ENCODE results near the gene RINL.
A peak's percentile ranks its signal among the peaks of the same experiment; 100 is the strongest.

The RINL gene

DNA sequence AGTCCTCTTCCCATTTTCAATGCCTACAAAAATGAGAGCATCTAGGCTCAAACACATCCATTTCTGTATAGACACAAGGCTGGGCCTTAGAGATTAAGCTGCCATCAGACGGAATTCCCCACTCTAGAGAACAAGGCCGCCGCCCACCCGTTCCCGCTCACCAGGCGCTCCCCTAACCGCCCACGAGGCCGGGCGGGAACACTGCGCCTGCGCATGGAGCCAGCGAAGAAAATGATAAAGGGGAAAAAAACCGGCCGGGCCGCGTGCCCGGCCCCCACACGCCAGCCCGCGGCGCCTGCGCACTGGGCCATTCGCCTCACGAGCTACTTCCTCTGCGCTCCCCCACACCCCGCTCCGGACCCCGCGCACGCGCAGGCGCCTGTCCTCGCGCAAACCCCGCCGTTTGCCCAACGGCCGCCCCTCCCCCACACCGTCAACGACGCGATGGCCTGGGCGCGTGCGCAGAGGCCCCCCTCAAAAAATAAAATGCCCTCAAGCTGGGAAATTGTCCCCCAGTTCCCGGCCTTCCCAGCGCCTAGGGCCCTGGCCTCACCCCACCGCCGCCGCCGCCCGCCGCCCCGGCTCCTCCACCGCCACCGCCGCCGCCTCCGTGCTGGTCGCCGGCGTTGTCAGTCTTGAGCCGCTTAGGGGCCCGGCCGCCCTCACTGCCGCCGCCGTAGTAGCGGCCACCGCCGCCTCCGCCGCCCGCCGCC, 28.8 kb downstream of the RINL start:
- DNase-seq (ENCODE audit: low read depth), result peak; percentile 97

GRCh38 chr19:38848299-38849146, 29.6 kb downstream of the RINL start:
- no peak for DNase-seq (ENCODE audit: low read depth)

DNA sequence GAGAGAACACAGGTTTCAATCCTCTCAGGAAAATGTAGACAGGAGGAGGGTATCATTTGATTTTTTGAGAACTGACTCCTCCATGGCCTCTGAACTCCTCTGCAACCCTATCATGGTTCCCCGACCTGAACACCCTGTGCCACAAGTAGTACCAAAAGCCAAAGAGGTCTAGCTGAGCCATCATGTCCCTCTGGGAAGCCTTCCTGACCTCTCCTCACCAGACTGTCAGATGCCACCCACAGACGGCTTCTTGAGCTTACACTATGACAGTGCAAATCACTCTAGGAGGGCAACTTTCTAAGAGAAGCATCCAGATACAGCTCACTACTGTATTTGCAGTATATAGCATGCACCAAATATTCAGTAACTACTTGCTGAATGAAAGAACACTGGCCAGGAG, 32.0 kb downstream of the RINL start:
- no peak for DNase-seq (ENCODE audit: low read depth)

DNA sequence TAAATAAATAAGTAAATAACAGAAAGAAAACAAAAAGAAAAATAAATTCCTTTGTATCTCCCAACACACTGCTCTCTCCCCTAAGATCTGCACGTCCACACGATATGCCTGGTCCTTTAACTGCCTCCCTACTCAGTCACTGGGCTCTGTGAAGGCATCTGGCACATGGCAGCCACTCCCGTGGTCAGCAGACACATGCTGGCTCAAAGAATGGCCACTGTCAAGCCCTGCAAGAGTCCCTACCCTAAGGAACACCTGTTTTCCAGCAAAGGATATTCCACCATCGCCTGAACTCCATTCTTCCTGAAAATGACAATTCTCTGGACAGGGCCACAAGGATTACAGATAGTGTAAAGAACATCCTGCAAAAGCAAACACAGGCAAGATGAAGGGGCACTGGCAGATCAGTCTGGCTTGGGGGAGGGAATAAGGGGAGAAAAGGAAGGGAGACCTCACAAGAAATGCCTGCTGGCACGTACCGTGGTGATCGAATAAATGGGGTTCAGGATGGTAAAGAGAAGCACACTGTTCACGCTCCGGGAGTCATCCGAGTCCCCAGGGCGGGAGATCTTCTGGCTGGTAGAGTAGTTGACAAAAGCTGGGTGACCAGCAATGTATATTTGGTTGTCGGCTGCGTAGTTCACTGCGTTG, 32.6 kb downstream of the RINL start:
- DNase-seq (ENCODE audit: low read depth), result no peak

DNA sequence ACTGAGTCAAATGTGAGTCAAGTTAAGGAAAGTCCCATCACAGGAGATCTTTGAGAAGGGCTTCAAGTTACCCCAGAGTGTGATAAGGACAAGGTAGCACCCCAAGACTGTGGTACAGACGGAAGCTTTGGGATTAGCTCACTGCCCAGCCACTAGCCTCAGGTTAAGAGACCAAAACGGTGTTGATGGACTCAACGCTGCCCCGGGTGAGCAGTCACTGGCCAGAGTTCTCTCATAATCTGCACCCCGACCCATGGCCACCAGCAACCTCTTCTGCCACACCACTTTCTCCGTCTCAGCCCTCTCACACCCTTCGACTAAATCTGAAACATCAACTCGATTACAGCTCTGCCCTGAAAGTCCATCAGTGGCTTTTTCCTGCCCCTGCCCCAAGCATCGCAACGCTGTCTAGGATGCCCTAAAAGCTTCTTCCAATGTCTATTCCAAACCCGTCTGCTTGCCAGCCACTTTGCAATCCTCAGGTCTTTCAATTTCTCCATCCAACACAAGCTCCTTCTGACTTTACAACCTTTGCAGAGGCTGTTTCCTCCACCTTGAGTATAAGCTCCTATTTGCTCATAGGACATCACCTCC, 33.9 kb downstream of the RINL start:
- no peak for DNase-seq (ENCODE audit: low read depth)

GRCh38 chr19:38843175-38843758, 34.8 kb downstream of the RINL start:
- no peak for DNase-seq (ENCODE audit: low read depth)

DNA sequence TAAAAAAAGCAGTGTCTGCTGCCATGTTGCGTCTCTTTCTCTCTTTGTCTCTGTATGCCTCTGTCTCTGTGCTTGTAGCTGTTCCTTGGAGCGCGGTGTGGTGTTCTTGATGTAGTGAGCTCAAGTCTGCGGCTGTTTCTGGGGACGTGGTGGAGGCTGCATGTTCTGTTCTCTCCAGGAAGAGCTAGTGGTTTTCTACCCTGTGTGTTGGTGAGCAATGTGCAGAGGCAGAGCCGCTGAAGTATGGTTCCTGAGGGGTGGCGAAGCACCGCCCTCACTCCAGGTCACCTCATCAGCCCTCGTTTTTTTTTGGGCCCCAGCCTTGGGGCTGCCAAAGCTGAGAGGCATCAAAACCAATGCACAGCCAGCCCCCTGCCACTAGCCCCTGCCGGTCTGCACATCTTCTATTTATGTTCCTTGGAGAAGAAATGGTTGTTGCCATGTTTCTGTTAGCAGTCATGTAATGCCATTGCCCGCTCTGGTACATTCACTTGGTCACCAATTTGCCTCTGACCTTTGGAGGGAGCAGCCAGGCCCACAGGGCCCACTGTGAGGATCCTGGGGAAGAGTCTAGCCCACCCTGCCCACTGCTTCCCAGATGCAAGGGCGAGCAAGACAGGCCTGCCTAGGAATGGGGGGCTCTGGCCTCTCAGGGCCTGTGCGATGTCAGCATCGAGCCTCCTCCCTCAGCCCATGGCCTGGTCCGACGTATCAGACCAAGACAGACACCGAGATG, 35.5 kb downstream of the RINL start:
- DNase-seq (ENCODE audit: low read depth), result no peak

DNA sequence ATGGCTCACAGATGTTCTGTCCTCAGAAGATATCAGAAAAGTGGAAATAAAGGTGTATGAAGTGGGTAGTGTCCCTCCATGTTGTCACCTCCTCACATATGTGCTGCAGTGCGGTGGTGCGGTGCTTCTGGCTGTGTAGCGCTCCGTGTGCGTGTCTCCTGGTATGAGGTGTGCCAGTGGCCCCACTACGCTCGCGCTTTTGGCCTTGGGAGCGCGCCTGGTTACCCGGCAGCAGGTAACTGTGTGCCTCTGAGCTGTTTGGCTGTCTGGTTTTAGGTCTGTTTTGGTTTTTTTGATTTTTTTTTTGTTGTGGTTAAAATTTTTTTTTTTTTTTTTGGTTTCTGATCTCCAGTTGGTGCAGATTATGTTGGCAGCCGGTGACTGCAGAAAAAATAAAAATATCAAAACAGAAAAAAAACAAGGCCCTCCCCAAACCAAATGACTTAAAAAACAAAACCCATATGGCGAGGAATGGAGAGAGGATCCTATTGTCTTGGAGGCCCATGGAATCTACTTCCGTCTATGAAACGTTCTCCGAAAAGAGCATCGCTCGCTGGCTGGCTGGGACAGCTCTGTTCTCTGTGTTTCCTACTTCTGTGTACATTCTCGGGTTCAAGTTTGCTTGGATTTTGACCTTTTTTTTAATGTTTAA, 36.2 kb downstream of the RINL start:
- no peak for DNase-seq (ENCODE audit: low read depth)

DNA sequence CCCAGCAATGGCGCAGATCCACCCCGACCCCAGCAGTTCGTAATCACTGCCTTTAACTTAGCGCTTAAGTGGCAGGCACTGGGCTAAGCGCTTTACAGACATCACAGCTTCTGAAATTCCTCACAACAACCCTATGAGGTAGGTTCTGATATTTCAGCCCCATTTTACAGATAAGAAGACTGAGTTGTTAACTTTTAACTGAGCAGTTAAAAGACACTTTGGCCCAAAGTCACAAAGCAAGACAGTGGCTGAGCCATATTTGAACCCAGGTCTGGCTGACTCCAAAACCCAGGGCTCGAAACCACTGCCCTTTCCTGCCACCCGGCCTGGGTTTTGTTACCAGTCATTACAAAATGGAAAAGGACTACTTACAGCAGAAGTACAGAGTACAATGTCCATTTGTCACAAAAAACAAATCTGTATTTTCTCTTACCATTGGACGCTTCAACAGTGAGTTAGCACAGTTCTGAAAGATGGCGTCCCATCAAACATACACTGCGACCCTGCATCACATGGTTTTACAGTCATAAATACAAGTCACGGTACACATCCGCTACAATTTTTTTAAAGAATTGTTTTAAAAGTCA, 36.8 kb downstream of the RINL start:
- no peak for DNase-seq (ENCODE audit: low read depth)

DNA sequence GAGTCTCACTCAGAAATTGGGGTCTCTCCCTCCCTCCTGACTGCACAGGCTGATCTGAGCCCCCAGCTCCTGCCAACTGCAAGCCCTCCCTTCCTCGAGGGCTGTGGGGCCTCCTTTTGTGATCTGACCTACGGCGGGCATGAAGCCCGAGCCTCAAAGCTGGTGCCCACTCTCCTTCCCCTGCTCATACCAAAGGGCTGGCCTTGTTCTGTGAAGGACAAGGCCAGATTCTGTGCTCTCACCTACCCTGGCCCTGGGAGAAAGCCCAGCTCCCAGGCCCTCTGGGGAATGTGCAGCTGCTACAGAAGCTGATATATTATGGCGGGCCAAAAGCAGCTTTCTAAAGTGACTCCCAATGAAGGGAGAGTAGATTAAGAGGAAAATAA, 37.5 kb downstream of the RINL start:
- no peak for DNase-seq (ENCODE audit: low read depth)

DNA sequence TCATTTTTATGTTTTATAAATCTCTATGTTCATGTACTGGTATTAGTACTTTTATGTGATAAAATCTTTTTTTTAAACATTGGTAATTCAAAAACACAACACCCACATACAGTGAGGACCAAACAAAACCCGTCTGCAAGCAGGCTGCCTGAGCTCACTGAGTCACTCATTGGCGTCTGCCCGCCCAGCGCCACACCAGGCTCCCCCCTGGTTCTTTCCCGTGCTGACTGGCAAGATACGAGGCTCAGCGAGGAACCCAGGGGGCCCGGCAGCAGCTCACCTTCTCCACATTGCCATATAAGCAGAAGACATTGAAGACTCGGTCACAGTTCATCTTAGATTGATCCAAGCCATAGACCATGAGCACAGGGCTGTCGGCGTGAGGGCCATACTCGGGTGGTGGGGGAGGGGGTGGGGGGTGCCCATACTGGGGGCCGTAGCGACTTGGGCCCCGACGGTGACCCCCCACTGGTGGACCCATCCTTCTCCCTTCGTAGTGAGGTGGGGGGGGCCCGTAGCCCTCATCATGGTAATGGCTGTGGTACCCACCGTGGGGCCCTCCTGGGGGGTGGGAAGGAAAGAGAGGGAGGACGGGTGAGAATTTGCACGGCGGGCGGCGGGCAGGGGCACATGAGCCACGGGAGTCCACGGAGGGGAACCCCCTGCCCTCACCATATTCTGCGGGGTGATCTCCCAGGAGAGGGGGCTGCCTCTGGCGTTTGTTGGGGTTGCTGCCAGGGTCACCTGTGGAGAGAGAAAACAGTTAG, 38.1 kb downstream of the RINL start:
- no peak for DNase-seq (ENCODE audit: low read depth)

- DNase-seq (ENCODE audit: low read depth), result no peak
Measured at GRCh38 chr19:38838986-38839761, 38.9 kb downstream of the RINL start.

DNA sequence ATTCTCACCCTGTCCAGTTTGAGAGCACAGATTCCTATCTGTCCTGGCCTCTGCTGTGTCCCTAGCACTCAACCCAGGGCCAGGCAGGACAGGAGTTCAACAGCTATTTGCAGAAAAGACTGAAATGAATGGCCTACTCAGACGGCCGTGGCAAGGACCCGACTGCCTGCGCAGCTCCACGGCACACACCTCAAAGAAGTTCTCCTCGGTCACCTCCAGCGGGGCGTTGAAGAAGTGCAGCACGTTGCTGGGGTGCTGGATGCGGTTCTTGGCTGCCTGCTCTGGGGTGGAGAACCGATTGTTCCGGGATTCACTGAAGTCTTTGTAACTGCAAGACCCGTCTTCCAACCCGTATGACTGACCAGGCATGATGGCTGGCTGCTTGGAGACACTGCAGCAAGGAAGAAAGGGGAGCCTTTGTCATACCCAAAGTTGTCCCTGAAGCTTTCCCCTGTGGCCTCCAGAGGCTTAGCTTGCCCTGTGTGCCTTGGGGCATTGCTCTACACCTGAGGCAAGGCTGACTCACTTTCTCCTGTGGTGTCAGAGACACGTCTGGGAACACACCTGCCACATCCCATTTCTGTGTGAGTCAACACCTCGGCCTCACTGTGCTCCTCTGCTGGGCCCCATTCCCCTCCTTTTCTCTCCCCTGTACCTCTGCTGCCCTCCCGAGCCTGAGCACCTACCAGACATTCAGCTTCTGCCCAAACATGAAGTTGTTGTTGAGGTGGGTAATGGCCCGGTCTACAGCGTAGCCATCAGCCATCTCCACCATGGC, 39.7 kb downstream of the RINL start:
- DNase-seq (ENCODE audit: low read depth), result no peak

DNA sequence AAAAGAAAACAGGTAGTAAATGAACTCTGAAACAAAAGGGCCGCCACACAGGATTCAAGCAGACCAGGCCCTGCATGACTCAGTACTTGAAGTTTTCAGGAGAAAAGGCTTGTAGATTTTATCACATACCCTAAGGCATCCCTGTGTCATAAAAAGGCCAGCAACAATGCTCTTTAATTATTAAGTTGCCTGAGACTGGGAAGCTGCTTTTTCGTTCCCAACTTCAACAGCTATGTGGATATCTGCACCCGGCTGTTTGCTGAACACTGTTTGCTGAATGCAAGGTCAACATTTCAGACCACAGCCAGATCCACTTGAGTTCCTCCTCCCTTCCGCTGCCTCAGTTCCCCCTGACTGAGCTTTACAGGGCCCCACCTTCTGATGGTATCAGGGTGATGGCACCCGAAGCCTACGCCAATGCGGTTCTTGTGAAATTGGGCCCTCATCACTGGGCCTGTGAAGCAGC, 40.4 kb downstream of the RINL start:
- no peak for DNase-seq (ENCODE audit: low read depth)

DNA sequence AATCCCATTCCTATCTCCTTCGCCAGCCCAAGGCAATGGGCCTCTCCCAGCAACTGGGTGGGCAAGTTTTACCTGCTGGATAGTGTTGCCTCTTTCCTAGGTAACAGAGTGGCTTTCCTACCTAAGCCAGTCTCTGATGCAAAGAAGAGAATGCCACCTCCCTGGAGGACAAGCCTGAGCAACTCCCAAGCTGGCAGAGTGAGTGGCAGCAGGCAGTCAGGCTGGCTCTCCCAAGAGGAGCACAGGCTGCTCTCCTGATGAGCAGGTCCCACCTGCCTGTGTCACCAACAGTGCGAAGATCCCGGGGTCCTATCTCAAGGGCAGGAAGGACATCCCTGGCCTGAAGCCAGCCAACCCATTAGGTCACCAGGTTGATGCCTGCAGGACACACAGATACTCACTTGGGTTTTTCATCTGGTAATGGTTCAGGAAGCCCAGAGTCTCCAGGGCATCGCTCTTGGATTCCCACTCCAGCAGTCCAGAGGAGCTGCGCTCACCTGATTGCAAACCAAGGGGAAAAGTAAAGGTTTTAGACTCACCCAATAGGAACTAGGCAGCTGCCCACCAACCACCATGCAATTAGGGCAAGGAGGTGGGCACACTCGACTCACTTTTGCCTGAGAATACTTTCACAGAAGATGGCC, 41.0 kb downstream of the RINL start:
- no peak for DNase-seq (ENCODE audit: low read depth)

DNA sequence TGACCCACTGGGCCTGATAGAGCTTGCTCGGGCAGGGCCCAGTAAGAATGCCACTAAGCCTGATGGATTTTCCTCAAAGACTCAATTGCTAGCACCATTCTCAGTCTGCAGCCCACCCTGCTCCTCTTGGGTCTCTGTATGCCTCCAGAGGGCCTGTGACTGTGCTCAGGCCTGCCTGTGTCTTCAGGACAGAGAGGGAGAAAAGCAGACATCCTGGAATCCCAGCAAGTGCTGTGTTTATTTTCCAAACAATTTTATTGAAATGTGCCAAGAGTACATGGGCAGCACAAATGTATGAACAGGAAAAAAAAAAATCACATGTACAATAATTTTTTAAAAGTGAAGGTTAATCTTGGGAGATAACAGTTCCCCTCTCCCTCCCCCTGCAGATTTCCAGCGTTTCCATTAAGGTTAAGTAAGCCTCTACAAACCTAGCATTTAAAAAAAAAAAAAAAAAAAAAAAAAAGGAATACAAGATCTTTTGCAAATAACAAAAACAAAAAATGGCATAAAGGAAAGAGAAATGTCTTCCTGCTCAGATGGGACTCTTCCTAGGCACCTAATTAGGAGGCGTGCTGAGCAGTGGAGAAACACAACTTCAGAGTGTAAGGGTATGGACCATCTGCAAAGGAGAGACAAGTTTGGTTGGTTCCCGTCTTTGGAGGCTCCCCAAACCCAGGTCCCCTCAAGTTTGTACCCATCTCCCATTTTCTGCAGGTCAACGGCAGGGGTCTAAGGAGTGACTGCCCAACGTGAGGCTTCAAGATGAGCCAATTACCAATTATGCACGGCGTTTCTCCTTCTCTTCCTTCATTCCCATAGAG, 41.7 kb downstream of the RINL start:
- no peak for DNase-seq (ENCODE audit: low read depth)

- DNase-seq (ENCODE audit: low read depth), result no peak
Measured at GRCh38 chr19:38834590-38834989, 43.5 kb downstream of the RINL start.

Data from HS-27A (cell line).